ENCODE data around the gene MAST4.
"Not testable (repeated sequence)": the region's sequence is repeated elsewhere in the genome, so short reads cannot be mapped to it uniquely, and the experiment has no call there.

The MAST4 gene

GRCh38 chr5:67166460-67167285 is 570.5 kb downstream of the MAST4 start:
- TF ChIP-seq, protein P1, sequence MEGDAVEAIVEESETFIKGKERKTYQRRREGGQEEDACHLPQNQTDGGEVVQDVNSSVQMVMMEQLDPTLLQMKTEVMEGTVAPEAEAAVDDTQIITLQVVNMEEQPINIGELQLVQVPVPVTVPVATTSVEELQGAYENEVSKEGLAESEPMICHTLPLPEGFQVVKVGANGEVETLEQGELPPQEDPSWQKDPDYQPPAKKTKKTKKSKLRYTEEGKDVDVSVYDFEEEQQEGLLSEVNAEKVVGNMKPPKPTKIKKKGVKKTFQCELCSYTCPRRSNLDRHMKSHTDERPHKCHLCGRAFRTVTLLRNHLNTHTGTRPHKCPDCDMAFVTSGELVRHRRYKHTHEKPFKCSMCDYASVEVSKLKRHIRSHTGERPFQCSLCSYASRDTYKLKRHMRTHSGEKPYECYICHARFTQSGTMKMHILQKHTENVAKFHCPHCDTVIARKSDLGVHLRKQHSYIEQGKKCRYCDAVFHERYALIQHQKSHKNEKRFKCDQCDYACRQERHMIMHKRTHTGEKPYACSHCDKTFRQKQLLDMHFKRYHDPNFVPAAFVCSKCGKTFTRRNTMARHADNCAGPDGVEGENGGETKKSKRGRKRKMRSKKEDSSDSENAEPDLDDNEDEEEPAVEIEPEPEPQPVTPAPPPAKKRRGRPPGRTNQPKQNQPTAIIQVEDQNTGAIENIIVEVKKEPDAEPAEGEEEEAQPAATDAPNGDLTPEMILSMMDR (IDR thresholded peaks at IDR 0.05; ENCODE audit: unreplicated experiment in 3 of 3) = peak in 1 of 3 experiments; percentile 34
- Mint-ChIP-seq H3K36me3 (ENCODE audit: low read depth) (peaks cover 36% of the 10 kb centered on the region), H3K4me1 (peaks cover 5% of the 10 kb centered on the region), H3K9me3 (no peaks in the 10 kb centered on the region), H3K27ac (peak overlapping the region in 1 of 3 experiments; percentile 80), H3K27me3 (ENCODE audit: low read depth) (no peaks in the 10 kb centered on the region), H3K4me3 (no peak overlapping the region)

GRCh38 chr5:67168069-67168468 is 571.9 kb downstream of the MAST4 start:
- peak overlapping the region; percentile 14 to 22 (median 18) for H3K27ac Mint-ChIP-seq
- no peaks in the 10 kb centered on the region for H3K9me3 Mint-ChIP-seq
- H3K27me3 Mint-ChIP-seq (ENCODE audit: low read depth) = no peaks in the 10 kb centered on the region
- TF ChIP-seq, protein P1 (IDR thresholded peaks at IDR 0.05; ENCODE audit: unreplicated experiment in 3 of 3) = no peak
- H3K4me3 Mint-ChIP-seq = no peak overlapping the region
- H3K36me3 Mint-ChIP-seq (ENCODE audit: low read depth) = peaks cover 26% of the 10 kb centered on the region
- H3K4me1 Mint-ChIP-seq = no peaks in the 10 kb centered on the region

- Mint-ChIP-seq H3K36me3 (ENCODE audit: low read depth) (peaks cover 6% of the 10 kb centered on the region), H3K4me3 (no peak overlapping the region), H3K27ac (no peak overlapping the region), H3K4me1 (no peaks in the 10 kb centered on the region), H3K27me3 (ENCODE audit: low read depth) (no peaks in the 10 kb centered on the region), H3K9me3 (no peaks in the 10 kb centered on the region)
- TF ChIP-seq, protein P1 (IDR thresholded peaks at IDR 0.05; ENCODE audit: unreplicated experiment in 3 of 3) = no peak
These were observed 574.6 kb downstream of the MAST4 start for GRCh38 chr5:67170767-67171166.

DNA sequence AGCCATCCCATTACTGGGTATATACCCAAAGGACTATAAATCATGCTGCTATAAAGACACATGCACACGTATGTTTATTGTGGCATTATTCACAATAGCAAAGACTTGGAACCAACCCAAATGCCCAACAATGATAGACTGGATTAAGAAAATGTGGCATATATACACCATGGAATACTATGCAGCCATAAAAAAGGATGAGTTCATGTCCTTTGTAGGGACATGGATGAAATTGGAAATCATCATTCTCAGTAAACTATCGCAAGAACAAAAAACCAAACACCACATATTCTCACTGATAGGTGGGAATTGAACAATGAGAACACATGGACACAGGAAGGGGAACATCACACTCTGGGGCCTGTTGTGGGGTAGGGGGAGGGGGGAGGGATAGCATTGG is 577.2 kb downstream of the MAST4 start:
- not testable (repeated sequence) for H3K9me3 Mint-ChIP-seq; H3K36me3 Mint-ChIP-seq (ENCODE audit: low read depth); H3K27ac Mint-ChIP-seq; H3K4me3 Mint-ChIP-seq; H3K27me3 Mint-ChIP-seq (ENCODE audit: low read depth); H3K4me1 Mint-ChIP-seq

DNA sequence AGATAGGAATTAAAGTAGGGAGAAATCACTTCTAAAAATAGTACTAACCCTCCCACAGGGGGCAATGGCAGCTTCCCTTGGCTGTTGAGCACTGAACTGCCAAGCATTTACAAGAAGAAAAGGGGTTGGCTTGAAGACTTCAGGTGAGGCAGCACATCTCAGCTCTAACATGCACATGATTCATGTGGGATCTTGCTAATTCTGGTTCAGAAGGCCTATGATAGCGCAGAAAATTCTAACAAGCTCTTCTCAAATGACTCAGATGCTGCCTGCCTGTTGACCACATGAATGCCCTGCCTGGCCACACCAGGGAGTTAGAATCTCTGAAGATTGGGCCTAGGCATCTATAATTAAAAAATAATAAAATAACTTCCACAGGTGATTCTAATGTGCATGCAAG is 577.8 kb downstream of the MAST4 start:
- Mint-ChIP-seq H3K4me1 (peaks cover 5% of the 10 kb centered on the region), H3K27ac (no peak overlapping the region), H3K9me3 (peaks cover 9% of the 10 kb centered on the region), H3K4me3 (no peak overlapping the region), H3K27me3 (ENCODE audit: low read depth) (no peaks in the 10 kb centered on the region), H3K36me3 (ENCODE audit: low read depth) (peaks cover 8% of the 10 kb centered on the region)
- TF ChIP-seq, protein P1 (IDR thresholded peaks at IDR 0.05; ENCODE audit: unreplicated experiment in 3 of 3) = no peak

DNA sequence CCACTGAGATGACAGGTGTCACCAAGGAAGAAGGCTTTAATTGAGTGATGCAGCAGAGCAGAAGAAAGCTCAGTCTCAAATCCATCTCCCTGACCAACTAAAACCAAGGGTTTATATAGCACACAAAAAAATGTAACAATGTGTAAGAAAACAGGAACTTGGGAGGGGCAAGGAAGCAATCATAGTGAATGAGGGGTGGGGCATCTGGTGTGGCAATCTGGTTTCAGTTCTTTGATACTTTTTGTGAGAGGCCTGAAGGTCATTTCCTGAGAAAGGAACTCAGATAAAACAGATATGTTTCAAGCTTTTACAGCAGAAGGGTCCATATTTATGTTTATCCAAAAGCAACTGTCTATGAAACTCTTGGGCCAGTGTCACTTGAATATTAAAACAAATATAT is 580.7 kb downstream of the MAST4 start:
- no peak overlapping the region for H3K4me3 Mint-ChIP-seq
- TF ChIP-seq, protein P1 (IDR thresholded peaks at IDR 0.05; ENCODE audit: unreplicated experiment in 3 of 3) = no peak
- peaks cover 9% of the 10 kb centered on the region for H3K9me3 Mint-ChIP-seq
- no peak overlapping the region for H3K27ac Mint-ChIP-seq
- peaks cover 24% of the 10 kb centered on the region for H3K4me1 Mint-ChIP-seq
- H3K36me3 Mint-ChIP-seq (ENCODE audit: low read depth) = peaks cover 8% of the 10 kb centered on the region
- no peaks in the 10 kb centered on the region for H3K27me3 Mint-ChIP-seq (ENCODE audit: low read depth)

All from nephron (organoid).